Measurements from ENCODE around the gene TGFBR3L. TPM values are rescaled to one million over a fixed set of nuclear protein-coding genes. Genes with fewer than 3 reads are reported as not detected.

The TGFBR3L gene
- total and polyA plus RNA-seq, 2 of the 13 experiments (the other 11 are each of a cell fraction or from before 2014, with no cell fraction given): 0.20 to 1.0 TPM

- TF ChIP-seq KIAA2018 (CRISPR knock-in tag; IDR thresholded peaks at IDR 0.05; ENCODE audit: borderline replicate concordance) (no peak), ISX (CRISPR knock-in tag; conservative IDR thresholded peaks at IDR 0.05) (no peak), PPARG (CRISPR knock-in tag; conservative IDR thresholded peaks at IDR 0.05) (no peak), ZNF790 (CRISPR knock-in tag; IDR thresholded peaks at IDR 0.05; ENCODE audit: borderline replicate concordance) (peak; percentile 45; the same call in 1 of the 2 replicates), ATF7-NPFF (CRISPR knock-in tag; IDR thresholded peaks at IDR 0.05; ENCODE audit: low read depth) (no peak), TFDP1 (CRISPR knock-in tag; IDR thresholded peaks at IDR 0.05; ENCODE audit: borderline replicate concordance) (0 out of 2 replicates have a peak, but pooled peaks have one; percentile 13), TARDBP (CRISPR knock-in tag; IDR thresholded peaks at IDR 0.05) (no peak), ZMYM2 (CRISPR knock-in tag; IDR thresholded peaks at IDR 0.05) (0 out of 2 replicates have a peak, but pooled peaks have one; percentile 11), EP300 (IDR thresholded peaks at IDR 0.05; ENCODE audit: low read depth in 2 of 2, low read length in 2 of 2) (no peak), EP300 (CRISPR knock-in tag; IDR thresholded peaks at IDR 0.05; ENCODE audit: borderline replicate concordance) (no peak), ARID3A (IDR thresholded peaks at IDR 0.05; ENCODE audit: low read depth, low read length) (no peak), ZBTB8A (CRISPR knock-in tag; IDR thresholded peaks at IDR 0.05; ENCODE audit: borderline replicate concordance, low read depth) (no peak), E2F1 (CRISPR knock-in tag; IDR thresholded peaks at IDR 0.05) (no peak), KDM2A (CRISPR knock-in tag; IDR thresholded peaks at IDR 0.05; ENCODE audit: borderline replicate concordance, low read depth) (peak; percentile 52; the same call in 1 of the 2 replicates), GLI4 (CRISPR knock-in tag; IDR thresholded peaks at IDR 0.05; ENCODE audit: borderline replicate concordance) (0 out of 2 replicates have a peak, but pooled peaks have one; percentile 55), HDAC1 (CRISPR knock-in tag; IDR thresholded peaks at IDR 0.05) (peak; percentile 16; the same call in 1 of the 2 replicates)
Observed at GRCh38 chr19:7874076-7874896, 40.3 kb upstream of the TGFBR3L start, which contains the start of gene PRR36 (continued).

Data from HepG2 (cell line).